NCI-H2227 (cell line): ENCODE measurements around the gene TDRD3.
"Not testable (repeated sequence)": the region's sequence is repeated elsewhere in the genome, so short reads cannot be mapped to it uniquely, and the experiment has no call there.

Experiments used
- DNase-seq: peaks from one replicate; lab custom pipeline; 2025; ENCODE audit not compliant: unreplicated experiment; lab: John Stamatoyannopoulos, UW

Gene TDRD3

GRCh38 chr13:60398379-60398891 lies 1.4 kb downstream of the TDRD3 start:
- DNase-seq: no peak

GRCh38 chr13:60398907-60399589 lies 2.0 kb downstream of the TDRD3 start:
- DNase-seq: peak; percentile 5

- DNase-seq: no peak
These were observed 5.0 kb downstream of the TDRD3 start for GRCh38 chr13:60402022-60402421.

GRCh38 chr13:60407095-60407494 lies 10.1 kb downstream of the TDRD3 start:
- no peak for DNase-seq

GRCh38 chr13:60407852-60408251 lies 10.8 kb downstream of the TDRD3 start:
- DNase-seq: not testable (repeated sequence)

GRCh38 chr13:60409574-60410292 lies 12.7 kb downstream of the TDRD3 start:
- DNase-seq: not testable (repeated sequence)

- DNase-seq: no peak
These were observed 13.3 kb downstream of the TDRD3 start for GRCh38 chr13:60410299-60410698.

- DNase-seq: no peak
These were observed 14.4 kb downstream of the TDRD3 start for GRCh38 chr13:60411464-60411863.

- DNase-seq: no peak
These were observed 15.0 kb downstream of the TDRD3 start for GRCh38 chr13:60411983-60412382.

- DNase-seq: no peak
These were observed 16.0 kb downstream of the TDRD3 start for GRCh38 chr13:60412909-60413616.

GRCh38 chr13:60414177-60414576 lies 17.2 kb downstream of the TDRD3 start:
- no peak for DNase-seq

GRCh38 chr13:60417734-60418133 lies 20.7 kb downstream of the TDRD3 start:
- DNase-seq: no peak

- no peak for DNase-seq
These were observed 21.9 kb downstream of the TDRD3 start for GRCh38 chr13:60418954-60419353.

- no peak for DNase-seq
These were observed 28.3 kb downstream of the TDRD3 start for GRCh38 chr13:60425332-60425731.

- DNase-seq: no peak
These were observed 29.1 kb downstream of the TDRD3 start for GRCh38 chr13:60426075-60426474.

GRCh38 chr13:60427285-60427684 lies 30.3 kb downstream of the TDRD3 start:
- DNase-seq: no peak

- DNase-seq: peak; percentile 69
These were observed 34.2 kb downstream of the TDRD3 start for GRCh38 chr13:60431108-60431700.

- DNase-seq: peak; percentile 36
These were observed 36.5 kb downstream of the TDRD3 start for GRCh38 chr13:60433505-60433904.

GRCh38 chr13:60435762-60436374 lies 38.8 kb downstream of the TDRD3 start:
- DNase-seq: no peak

GRCh38 chr13:60439201-60439600 lies 42.2 kb downstream of the TDRD3 start:
- DNase-seq: no peak

- no peak for DNase-seq
These were observed 44.7 kb downstream of the TDRD3 start for GRCh38 chr13:60441761-60442160.
